Stimulated activated CD8-positive, alpha-beta memory T cell treated with anti-CD3 and anti-CD28 coated beads, Interleukin-7, amount 100 ng/mL, for 4 hours (primary cell): Measurements from ENCODE around the gene PTPRN.

Experiments
- DNase-seq, 2 donors: peaks; one replicate each; pipeline ENCODE4 v3.0.0-alpha.2; 2020; ENCODE audit warnings: low read depth in 2 of 2

Gene PTPRN

GRCh38 chr2:219308142-219309101 lies 779 bp downstream of the PTPRN start:
- peak in 1 of 2 donors; percentile 29 for DNase-seq

- DNase-seq = no peak
Measured at GRCh38 chr2:219306047-219306446, 3.2 kb downstream of the PTPRN start.

GRCh38 chr2:219304223-219304622 lies 5.0 kb downstream of the PTPRN start:
- DNase-seq = no peak

- no peak for DNase-seq
Measured at GRCh38 chr2:219302412-219302968, 6.7 kb downstream of the PTPRN start.

- no peak for DNase-seq
Measured at GRCh38 chr2:219300022-219300421, 9.2 kb downstream of the PTPRN start.

- no peak for DNase-seq
Measured at GRCh38 chr2:219299372-219299760, 9.8 kb downstream of the PTPRN start.

- DNase-seq = peak; percentile 73 to 80
Measured at GRCh38 chr2:219298759-219299371, 10.3 kb downstream of the PTPRN start.

- DNase-seq = no peak
Measured at GRCh38 chr2:219297766-219298456, 11.3 kb downstream of the PTPRN start.

- no peak for DNase-seq
Measured at GRCh38 chr2:219296631-219297391, 12.4 kb downstream of the PTPRN start.

GRCh38 chr2:219296142-219296541 lies 13.1 kb downstream of the PTPRN start:
- no peak for DNase-seq

- peak; percentile 74 to 82 for DNase-seq
Measured at GRCh38 chr2:219294356-219295351, 14.5 kb downstream of the PTPRN start.

- no peak for DNase-seq
Measured at GRCh38 chr2:219293736-219294231, 15.4 kb downstream of the PTPRN start.

- DNase-seq = no peak
Measured at GRCh38 chr2:219292616-219293015, 16.6 kb downstream of the PTPRN start.

GRCh38 chr2:219291910-219292490 lies 17.2 kb downstream of the PTPRN start:
- DNase-seq = no peak

GRCh38 chr2:219291394-219291793 lies 17.8 kb downstream of the PTPRN start:
- no peak for DNase-seq

- DNase-seq = no peak
Measured at GRCh38 chr2:219290381-219291171, 18.6 kb downstream of the PTPRN start.

- DNase-seq = no peak
Measured at GRCh38 chr2:219289537-219290361, 19.5 kb downstream of the PTPRN start.

- DNase-seq = no peak
Measured at GRCh38 chr2:219289195-219289536, 20.0 kb downstream of the PTPRN start.
